Measurements from ENCODE around the gene BACH1.
"Not testable (repeated sequence)": the region's sequence is repeated elsewhere in the genome, so short reads cannot be mapped to it uniquely, and the experiment has no call there.

Gene BACH1

GRCh38 chr21:29298348-29299045 lies at the start of gene BACH1:
BACH1 (plus strand) TSS chr21:29298922; CDS start chr21:29321281, 22,359 bp downstream.
- peak; percentile 93 to 97 for DNase-seq
- TF ChIP-seq POLR2A (IDR thresholded peaks at IDR 0.05; ENCODE audit: low read length) (peak; percentile 40), GATA1 (IDR thresholded peaks at IDR 0.05; ENCODE audit: low read depth, low read length) (no peak)

DNA sequence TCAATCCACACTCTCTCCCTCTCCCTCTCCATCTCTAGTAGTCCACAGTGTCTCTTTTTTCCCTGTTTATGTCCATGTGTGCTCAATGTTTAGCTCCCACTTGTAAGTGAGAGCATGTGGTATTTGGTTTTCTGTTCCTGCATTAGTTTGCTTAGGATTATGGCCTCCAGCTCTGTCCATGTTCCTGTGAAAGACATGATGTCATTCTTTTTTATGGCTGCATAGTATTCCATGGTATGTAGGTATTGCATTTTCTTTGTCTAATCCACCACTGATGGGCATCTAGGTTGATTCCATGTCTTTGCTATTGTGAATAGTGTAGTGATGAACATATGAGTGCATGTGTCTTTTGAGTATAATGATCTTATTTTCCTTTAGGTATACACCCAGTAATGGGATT lies 49.4 kb upstream of the BACH1 start:
- not testable (repeated sequence) for DNase-seq

- TF ChIP-seq GATA1 (IDR thresholded peaks at IDR 0.05; ENCODE audit: low read depth, low read length) (no peak), POLR2A (IDR thresholded peaks at IDR 0.05; ENCODE audit: low read length) (no peak)
Observed at GRCh38 chr21:29250636-29251035, 48.1 kb upstream of the BACH1 start.

DNA sequence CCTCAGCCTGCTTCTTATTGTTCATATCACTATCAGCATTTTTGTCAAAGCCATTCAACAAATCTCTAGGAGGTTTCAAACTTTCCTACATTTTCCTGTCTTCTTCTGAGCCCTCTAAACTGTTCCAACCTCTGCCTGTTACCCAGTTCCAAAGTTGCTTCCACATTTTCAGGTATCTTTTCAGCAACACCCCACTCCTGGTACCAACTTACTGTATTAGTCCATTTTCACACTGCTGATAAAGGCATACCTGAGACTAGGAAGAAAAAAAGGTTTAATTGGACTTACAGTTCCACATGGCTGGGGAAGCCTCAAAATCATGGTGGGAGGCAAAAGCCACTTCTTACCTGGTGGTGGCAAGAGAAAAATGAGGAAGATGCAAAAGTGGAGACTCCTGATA lies 44.9 kb upstream of the BACH1 start:
- not testable (repeated sequence) for DNase-seq

More at GRCh38 chr21:29250636-29251035, 48.1 kb upstream of the BACH1 start:
- no peak for DNase-seq

GRCh38 chr21:29254550-29254949 lies 44.2 kb upstream of the BACH1 start:
- TF ChIP-seq POLR2A (IDR thresholded peaks at IDR 0.05; ENCODE audit: low read length) = no peak
- no peak for TF ChIP-seq GATA1 (IDR thresholded peaks at IDR 0.05; ENCODE audit: low read depth, low read length)
- DNase-seq = no peak

DNA sequence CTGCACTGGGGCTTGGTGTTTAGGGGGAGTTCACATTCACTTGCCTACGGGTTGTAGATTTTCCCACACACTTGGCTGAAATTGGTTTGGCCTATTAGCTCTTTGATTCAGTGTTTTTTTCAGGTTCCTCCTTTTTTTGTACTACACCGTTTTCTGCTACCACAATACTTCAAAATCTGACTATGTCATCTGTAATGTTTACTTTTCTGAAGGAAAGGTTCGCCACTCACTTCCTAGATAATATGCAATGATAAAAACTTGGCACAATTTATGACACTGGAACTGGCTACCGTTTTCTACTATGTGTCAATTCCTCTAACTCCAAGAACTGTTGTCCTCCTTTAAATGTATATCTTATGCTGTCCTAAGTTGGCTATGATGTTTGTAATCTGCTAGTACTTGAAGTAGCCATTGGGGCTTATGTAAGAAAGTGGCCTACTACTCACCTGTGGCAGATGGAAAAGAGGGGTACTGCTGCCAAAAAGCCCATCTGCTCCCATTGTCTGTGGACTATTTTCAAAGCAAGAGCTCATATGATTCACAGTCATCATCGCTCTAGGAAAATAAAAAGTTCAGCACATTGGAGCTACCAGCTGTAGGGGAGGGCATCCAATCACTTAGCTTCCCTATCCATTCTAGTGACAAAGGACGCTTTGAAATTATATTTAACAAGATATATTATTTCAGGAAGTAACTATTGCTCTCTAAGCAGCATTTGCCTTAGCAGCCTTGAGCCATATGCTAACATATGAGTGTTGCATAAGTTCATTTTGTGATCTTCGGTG lies 42.4 kb upstream of the BACH1 start:
- DNase-seq = no peak
- no peak for TF ChIP-seq POLR2A (IDR thresholded peaks at IDR 0.05; ENCODE audit: low read length)
- no peak for TF ChIP-seq GATA1 (IDR thresholded peaks at IDR 0.05; ENCODE audit: low read depth, low read length)

GRCh38 chr21:29257701-29258100 lies 41.0 kb upstream of the BACH1 start:
- TF ChIP-seq POLR2A (IDR thresholded peaks at IDR 0.05; ENCODE audit: low read length) = no peak
- no peak for TF ChIP-seq GATA1 (IDR thresholded peaks at IDR 0.05; ENCODE audit: low read depth, low read length)
- no peak for DNase-seq

- no peak for TF ChIP-seq GATA1 (IDR thresholded peaks at IDR 0.05; ENCODE audit: low read depth, low read length)
- TF ChIP-seq POLR2A (IDR thresholded peaks at IDR 0.05; ENCODE audit: low read length) = no peak
- no peak for DNase-seq
Observed at GRCh38 chr21:29258626-29259338, 39.9 kb upstream of the BACH1 start.

- no peak for DNase-seq
- TF ChIP-seq GATA1 (IDR thresholded peaks at IDR 0.05; ENCODE audit: low read depth, low read length) (no peak), POLR2A (IDR thresholded peaks at IDR 0.05; ENCODE audit: low read length) (no peak)
Observed at GRCh38 chr21:29260461-29260860, 38.3 kb upstream of the BACH1 start.

DNA sequence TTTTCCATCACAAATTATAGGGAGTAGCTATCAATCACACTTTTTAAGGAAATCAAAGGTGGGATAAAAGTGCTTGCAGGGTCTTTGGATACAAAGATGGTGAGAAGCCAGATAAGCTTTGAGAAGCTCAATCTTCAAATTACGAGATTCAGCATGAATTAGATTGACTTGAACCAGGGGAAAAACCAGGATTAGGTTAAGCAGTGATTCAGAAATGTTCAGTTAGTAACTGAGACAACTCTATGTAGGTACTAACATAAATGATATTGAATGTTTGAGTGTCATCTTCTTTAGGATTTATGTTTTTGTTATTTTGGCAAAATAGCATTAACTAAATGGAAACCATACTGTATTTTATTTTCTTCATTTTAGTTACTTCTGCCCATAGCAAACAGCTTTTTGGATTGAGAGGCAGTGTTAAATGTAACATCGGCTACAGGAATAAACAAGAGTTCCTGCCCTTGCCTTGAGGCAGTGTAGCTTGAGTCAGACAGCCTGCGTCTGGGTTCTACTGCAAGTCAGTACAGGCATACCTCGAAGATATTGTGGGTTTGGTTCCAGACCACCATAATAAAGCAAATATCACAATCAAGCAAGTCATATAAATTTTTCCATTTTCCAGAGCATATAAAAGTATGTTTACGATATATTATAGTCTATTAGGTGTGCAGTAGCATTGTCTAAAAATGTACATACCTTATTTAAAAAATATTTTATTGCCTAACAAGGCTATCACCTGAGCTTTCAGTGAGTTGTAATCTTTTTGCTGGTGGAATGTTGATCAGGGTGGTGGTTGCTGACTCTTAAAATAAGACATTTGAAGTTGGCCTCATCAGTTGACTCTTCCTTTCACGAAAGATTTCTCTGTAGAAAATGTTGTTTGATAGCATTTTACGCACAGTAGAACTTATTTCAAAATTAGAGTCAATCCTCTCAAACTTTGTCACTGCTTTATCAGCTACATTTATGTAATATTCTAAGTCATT lies 36.9 kb upstream of the BACH1 start:
- TF ChIP-seq GATA1 (IDR thresholded peaks at IDR 0.05; ENCODE audit: low read depth, low read length) = no peak
- no peak for TF ChIP-seq POLR2A (IDR thresholded peaks at IDR 0.05; ENCODE audit: low read length)
- no peak for DNase-seq

- TF ChIP-seq GATA1 (IDR thresholded peaks at IDR 0.05; ENCODE audit: low read depth, low read length) (no peak), POLR2A (IDR thresholded peaks at IDR 0.05; ENCODE audit: low read length) (no peak)
- peak in 1 of 2 experiments; percentile 14 for DNase-seq
Observed at GRCh38 chr21:29264721-29265120, 34.0 kb upstream of the BACH1 start.

- TF ChIP-seq POLR2A (IDR thresholded peaks at IDR 0.05; ENCODE audit: low read length) (no peak), GATA1 (IDR thresholded peaks at IDR 0.05; ENCODE audit: low read depth, low read length) (no peak)
- no peak for DNase-seq
Observed at GRCh38 chr21:29265690-29266479, 32.8 kb upstream of the BACH1 start.

DNA sequence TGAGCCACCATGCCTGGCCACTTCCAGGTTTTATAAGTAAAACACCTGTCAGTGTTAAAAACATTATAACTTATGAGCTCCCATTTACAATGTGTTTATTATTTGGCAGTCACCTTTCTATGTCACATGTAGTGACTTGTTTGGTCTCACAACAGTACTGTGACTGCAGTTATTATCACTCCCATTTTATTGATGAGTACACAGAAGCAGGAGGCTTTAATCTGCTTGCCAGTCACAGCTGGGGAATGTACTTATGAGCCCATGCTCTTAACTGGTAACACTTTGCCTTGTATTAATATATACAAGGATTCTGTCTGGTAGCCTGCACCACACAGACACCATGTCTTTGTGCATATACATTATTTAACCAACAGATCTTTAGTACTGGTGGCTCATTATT lies 31.1 kb upstream of the BACH1 start:
- no peak for TF ChIP-seq GATA1 (IDR thresholded peaks at IDR 0.05; ENCODE audit: low read depth, low read length)
- no peak for TF ChIP-seq POLR2A (IDR thresholded peaks at IDR 0.05; ENCODE audit: low read length)
- no peak for DNase-seq

Data from erythroblast (primary cell).